WTC11 (cell line): ENCODE data around the gene PRDX2. TPM values are rescaled to one million over a fixed set of nuclear protein-coding genes. Genes with fewer than 3 reads are reported as not detected.

Experiments
- CREM ChIP-seq: sonication (generic); formaldehyde crosslinking; IDR thresholded peaks from 2 replicates; pipeline ENCODE4 v1.8.1; 2022; ENCODE audit warnings: mild to moderate bottlenecking, missing genetic modification reagents, moderate library complexity
- JAZF1 ChIP-seq: fragments of 250-450 bp; sonication (Bioruptor Pico); IDR thresholded peaks from 2 replicates; pipeline ENCODE4 v1.9.0; 2021; ENCODE audit warnings: moderate library complexity, mild to moderate bottlenecking, inconsistent platforms
- NFYB ChIP-seq: sonication (generic); formaldehyde crosslinking; conservative IDR thresholded peaks from 2 replicates; pipeline ENCODE4 v1.8.0; 2022; ENCODE audit warnings: low read depth, missing genetic modification reagents
- ZNF423 ChIP-seq: fragments of 250-450 bp; sonication (Bioruptor Pico); IDR thresholded peaks from 2 replicates; pipeline ENCODE4 v2.1.2; 2022; ENCODE audit warnings: mild to moderate bottlenecking, moderate library complexity
- total RNA-seq: library from RNA; stranded (reverse); gene quantifications from 3 replicates; pipeline ENCODE4 v1.2.3, GENCODE V29; 2021
- TF ChIP-seq, protein P1 (sequence below): sonication (generic); formaldehyde crosslinking; IDR thresholded peaks from 2 replicates; pipeline ENCODE4 v1.8.0; 2022; ENCODE audit warnings: mild to moderate bottlenecking, missing genetic modification reagents
- TF ChIP-seq, protein P2 (sequence below): sonication (generic); formaldehyde crosslinking; IDR thresholded peaks from 2 replicates; pipeline ENCODE4 v1.8.0; 2022; ENCODE audit warnings: mild to moderate bottlenecking, missing genetic modification reagents
- TF ChIP-seq, protein P3 (sequence below): sonication (generic); formaldehyde crosslinking; IDR thresholded peaks from 2 replicates; pipeline ENCODE4 v1.8.1; 2023; ENCODE audit warnings: mild to moderate bottlenecking, moderate library complexity, missing genetic modification reagents
- TF ChIP-seq, protein P4 (sequence below): sonication (generic); formaldehyde crosslinking; IDR thresholded peaks from 2 replicates; pipeline ENCODE4 v1.8.1; 2022; ENCODE audit warnings: missing genetic modification reagents, borderline replicate concordance
- TF ChIP-seq, protein P5 (sequence below): sonication (generic); formaldehyde crosslinking; IDR thresholded peaks from 2 replicates; pipeline ENCODE4 v1.8.1; 2023; ENCODE audit warnings: mild to moderate bottlenecking, missing genetic modification reagents
- TF ChIP-seq, protein P6 (sequence below): sonication (generic); formaldehyde crosslinking; IDR thresholded peaks from 2 replicates; pipeline ENCODE4 v1.8.1; 2022; ENCODE audit warnings: low read depth, missing genetic modification reagents, borderline replicate concordance
- TF ChIP-seq, protein P7 (sequence below): fragments of 250-450 bp; sonication (Bioruptor Pico); IDR thresholded peaks from 2 replicates; pipeline ENCODE4 v1.8.0; 2021; ENCODE audit warnings: mild to moderate bottlenecking
- TF ChIP-seq, protein P8 (sequence below): fragments of 250-450 bp; sonication (Bioruptor Pico); IDR thresholded peaks from 2 replicates; pipeline ENCODE4 v1.9.0; 2021; ENCODE audit warnings: moderate library complexity, mild to moderate bottlenecking, inconsistent platforms, borderline replicate concordance

Gene PRDX2
- total RNA-seq, 1 experiment from 2014 or later = 378 TPM

DNA sequence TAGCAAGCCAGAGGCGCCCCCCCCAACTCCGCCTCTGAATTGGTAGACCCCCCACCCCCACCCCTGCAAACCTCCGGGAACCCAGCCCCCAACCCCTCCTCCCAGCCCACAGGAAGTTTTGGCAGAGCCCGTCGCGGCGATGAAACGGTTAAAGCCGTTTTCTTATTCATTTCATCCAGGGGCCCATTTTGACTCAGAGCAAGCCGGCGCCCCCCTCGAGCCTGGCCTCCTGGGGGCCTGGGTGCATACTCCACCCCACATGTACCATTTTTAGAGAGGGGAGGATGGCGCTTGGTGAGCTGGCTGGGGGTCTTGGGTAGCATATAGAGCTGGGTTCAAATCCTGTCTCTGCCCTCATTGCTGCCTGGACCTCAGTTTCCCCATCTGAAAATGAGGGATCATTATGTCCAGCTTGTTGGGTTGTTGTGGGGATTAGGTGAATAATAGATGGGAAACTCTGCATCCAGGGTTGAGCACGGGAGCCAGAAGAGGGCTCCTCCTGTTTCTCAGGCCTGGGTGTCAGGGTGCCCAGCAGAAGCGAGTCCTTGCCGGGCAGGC is 18.2 kb downstream of the PRDX2 start (continued):
- TF ChIP-seq, protein P1, sequence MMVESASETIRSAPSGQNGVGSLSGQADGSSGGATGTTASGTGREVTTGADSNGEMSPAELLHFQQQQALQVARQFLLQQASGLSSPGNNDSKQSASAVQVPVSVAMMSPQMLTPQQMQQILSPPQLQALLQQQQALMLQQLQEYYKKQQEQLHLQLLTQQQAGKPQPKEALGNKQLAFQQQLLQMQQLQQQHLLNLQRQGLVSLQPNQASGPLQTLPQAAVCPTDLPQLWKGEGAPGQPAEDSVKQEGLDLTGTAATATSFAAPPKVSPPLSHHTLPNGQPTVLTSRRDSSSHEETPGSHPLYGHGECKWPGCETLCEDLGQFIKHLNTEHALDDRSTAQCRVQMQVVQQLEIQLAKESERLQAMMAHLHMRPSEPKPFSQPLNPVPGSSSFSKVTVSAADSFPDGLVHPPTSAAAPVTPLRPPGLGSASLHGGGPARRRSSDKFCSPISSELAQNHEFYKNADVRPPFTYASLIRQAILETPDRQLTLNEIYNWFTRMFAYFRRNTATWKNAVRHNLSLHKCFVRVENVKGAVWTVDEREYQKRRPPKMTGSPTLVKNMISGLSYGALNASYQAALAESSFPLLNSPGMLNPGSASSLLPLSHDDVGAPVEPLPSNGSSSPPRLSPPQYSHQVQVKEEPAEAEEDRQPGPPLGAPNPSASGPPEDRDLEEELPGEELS = no peak
- TF ChIP-seq, protein P2, sequence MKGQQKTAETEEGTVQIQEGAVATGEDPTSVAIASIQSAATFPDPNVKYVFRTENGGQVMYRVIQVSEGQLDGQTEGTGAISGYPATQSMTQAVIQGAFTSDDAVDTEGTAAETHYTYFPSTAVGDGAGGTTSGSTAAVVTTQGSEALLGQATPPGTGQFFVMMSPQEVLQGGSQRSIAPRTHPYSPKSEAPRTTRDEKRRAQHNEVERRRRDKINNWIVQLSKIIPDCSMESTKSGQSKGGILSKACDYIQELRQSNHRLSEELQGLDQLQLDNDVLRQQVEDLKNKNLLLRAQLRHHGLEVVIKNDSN (CRISPR knock-in tag) = no peak
- TF ChIP-seq, protein P3, sequence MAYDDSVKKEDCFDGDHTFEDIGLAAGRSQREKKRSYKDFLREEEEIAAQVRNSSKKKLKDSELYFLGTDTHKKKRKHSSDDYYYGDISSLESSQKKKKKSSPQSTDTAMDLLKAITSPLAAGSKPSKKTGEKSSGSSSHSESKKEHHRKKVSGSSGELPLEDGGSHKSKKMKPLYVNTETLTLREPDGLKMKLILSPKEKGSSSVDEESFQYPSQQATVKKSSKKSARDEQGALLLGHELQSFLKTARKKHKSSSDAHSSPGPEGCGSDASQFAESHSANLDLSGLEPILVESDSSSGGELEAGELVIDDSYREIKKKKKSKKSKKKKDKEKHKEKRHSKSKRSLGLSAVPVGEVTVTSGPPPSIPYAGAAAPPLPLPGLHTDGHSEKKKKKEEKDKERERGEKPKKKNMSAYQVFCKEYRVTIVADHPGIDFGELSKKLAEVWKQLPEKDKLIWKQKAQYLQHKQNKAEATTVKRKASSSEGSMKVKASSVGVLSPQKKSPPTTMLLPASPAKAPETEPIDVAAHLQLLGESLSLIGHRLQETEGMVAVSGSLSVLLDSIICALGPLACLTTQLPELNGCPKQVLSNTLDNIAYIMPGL (CRISPR knock-in tag) = no peak
- TF ChIP-seq JAZF1 (CRISPR knock-in tag) (no peak), NFYB (no peak), CREM (CRISPR knock-in tag) (no peak), ZNF423 (no peak)
- TF ChIP-seq, protein P4, sequence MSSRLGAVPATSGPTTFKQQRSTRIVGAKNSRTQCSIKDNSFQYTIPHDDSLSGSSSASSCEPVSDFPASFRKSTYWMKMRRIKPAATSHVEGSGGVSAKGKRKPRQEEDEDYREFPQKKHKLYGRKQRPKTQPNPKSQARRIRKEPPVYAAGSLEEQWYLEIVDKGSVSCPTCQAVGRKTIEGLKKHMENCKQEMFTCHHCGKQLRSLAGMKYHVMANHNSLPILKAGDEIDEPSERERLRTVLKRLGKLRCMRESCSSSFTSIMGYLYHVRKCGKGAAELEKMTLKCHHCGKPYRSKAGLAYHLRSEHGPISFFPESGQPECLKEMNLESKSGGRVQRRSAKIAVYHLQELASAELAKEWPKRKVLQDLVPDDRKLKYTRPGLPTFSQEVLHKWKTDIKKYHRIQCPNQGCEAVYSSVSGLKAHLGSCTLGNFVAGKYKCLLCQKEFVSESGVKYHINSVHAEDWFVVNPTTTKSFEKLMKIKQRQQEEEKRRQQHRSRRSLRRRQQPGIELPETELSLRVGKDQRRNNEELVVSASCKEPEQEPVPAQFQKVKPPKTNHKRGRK = no peak
- TF ChIP-seq, protein P5, sequence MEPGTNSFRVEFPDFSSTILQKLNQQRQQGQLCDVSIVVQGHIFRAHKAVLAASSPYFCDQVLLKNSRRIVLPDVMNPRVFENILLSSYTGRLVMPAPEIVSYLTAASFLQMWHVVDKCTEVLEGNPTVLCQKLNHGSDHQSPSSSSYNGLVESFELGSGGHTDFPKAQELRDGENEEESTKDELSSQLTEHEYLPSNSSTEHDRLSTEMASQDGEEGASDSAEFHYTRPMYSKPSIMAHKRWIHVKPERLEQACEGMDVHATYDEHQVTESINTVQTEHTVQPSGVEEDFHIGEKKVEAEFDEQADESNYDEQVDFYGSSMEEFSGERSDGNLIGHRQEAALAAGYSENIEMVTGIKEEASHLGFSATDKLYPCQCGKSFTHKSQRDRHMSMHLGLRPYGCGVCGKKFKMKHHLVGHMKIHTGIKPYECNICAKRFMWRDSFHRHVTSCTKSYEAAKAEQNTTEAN (CRISPR knock-in tag) = no peak
- TF ChIP-seq, protein P6, sequence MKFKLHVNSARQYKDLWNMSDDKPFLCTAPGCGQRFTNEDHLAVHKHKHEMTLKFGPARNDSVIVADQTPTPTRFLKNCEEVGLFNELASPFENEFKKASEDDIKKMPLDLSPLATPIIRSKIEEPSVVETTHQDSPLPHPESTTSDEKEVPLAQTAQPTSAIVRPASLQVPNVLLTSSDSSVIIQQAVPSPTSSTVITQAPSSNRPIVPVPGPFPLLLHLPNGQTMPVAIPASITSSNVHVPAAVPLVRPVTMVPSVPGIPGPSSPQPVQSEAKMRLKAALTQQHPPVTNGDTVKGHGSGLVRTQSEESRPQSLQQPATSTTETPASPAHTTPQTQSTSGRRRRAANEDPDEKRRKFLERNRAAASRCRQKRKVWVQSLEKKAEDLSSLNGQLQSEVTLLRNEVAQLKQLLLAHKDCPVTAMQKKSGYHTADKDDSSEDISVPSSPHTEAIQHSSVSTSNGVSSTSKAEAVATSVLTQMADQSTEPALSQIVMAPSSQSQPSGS (CRISPR knock-in tag) = no peak
- TF ChIP-seq, protein P7, sequence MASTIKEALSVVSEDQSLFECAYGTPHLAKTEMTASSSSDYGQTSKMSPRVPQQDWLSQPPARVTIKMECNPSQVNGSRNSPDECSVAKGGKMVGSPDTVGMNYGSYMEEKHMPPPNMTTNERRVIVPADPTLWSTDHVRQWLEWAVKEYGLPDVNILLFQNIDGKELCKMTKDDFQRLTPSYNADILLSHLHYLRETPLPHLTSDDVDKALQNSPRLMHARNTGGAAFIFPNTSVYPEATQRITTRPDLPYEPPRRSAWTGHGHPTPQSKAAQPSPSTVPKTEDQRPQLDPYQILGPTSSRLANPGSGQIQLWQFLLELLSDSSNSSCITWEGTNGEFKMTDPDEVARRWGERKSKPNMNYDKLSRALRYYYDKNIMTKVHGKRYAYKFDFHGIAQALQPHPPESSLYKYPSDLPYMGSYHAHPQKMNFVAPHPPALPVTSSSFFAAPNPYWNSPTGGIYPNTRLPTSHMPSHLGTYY (CRISPR knock-in tag) = no peak
- TF ChIP-seq, protein P8, sequence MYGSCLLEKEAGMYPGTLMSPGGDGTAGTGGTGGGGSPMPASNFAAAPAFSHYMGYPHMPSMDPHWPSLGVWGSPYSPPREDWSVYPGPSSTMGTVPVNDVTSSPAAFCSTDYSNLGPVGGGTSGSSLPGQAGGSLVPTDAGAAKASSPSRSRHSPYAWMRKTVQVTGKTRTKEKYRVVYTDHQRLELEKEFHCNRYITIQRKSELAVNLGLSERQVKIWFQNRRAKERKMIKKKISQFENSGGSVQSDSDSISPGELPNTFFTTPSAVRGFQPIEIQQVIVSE (CRISPR knock-in tag) = no peak
